ENCODE measurements around the gene PKNOX1. TPM values are rescaled to one million over a fixed set of nuclear protein-coding genes. Genes with fewer than 3 reads are reported as not detected.
"Not testable (repeated sequence)": the region's sequence is repeated elsewhere in the genome, so short reads cannot be mapped to it uniquely, and the experiment has no call there.

Gene PKNOX1
- total RNA-seq, 2 donors from 2014 or later = 22.5 to 22.7 TPM

- no peak for DNase-seq (ENCODE audit: low spot score)
- intact Hi-C loops (cut with DNase I) = no loop called here
These were observed 30.6 kb downstream of the PKNOX1 start for GRCh38 chr21:43004926-43005325.

GRCh38 chr21:43005635-43006034, 31.3 kb downstream of the PKNOX1 start:
- DNase-seq (ENCODE audit: low spot score) = no peak
- intact Hi-C loops (cut with DNase I) = no loop called here

- intact Hi-C loops (cut with DNase I); DNase-seq (ENCODE audit: low spot score): not testable (repeated sequence)
These were observed 31.9 kb downstream of the PKNOX1 start for GRCh38 chr21:43006051-43006873.

GRCh38 chr21:43006874-43007208, 32.5 kb downstream of the PKNOX1 start:
- intact Hi-C loops (cut with DNase I) = no loop called here
- no peak for DNase-seq (ENCODE audit: low spot score)

- peak; percentile 70 for DNase-seq (ENCODE audit: low spot score)
- intact Hi-C loops (cut with DNase I) = no loop called here
These were observed 38.2 kb downstream of the PKNOX1 start for GRCh38 chr21:43012596-43012995.

- DNase-seq (ENCODE audit: low spot score) = peak; percentile 60
- intact Hi-C loops (cut with DNase I) = no loop called here
These were observed 41.7 kb downstream of the PKNOX1 start for GRCh38 chr21:43015906-43016540.

- DNase-seq (ENCODE audit: low spot score) = peak; percentile 60
- intact Hi-C loops (cut with DNase I) = no loop called here
These were observed 42.4 kb downstream of the PKNOX1 start for GRCh38 chr21:43016728-43017127.

- intact Hi-C loops (cut with DNase I) = no loop called here
- DNase-seq (ENCODE audit: low spot score) = peak; percentile 46
These were observed 44.2 kb downstream of the PKNOX1 start for GRCh38 chr21:43018519-43018918.

GRCh38 chr21:43020177-43020576, 45.8 kb downstream of the PKNOX1 start:
- peak; percentile 38 for DNase-seq (ENCODE audit: low spot score)
- intact Hi-C loops (cut with DNase I) = no loop called here

- intact Hi-C loops (cut with DNase I) = no loop called here
- DNase-seq (ENCODE audit: low spot score) = peak; percentile 37
These were observed 46.4 kb downstream of the PKNOX1 start for GRCh38 chr21:43020771-43021170.

GRCh38 chr21:43021191-43021590, 46.8 kb downstream of the PKNOX1 start:
- peak; percentile 49 for DNase-seq (ENCODE audit: low spot score)
- intact Hi-C loops (cut with DNase I) = no loop called here

- intact Hi-C loops (cut with DNase I) = no loop called here
These were observed 47.6 kb downstream of the PKNOX1 start for GRCh38 chr21:43021756-43022600.

GRCh38 chr21:43023175-43023574, 48.8 kb downstream of the PKNOX1 start:
- intact Hi-C loops (cut with DNase I) = no loop called here
- DNase-seq (ENCODE audit: low spot score) = no peak

More at GRCh38 chr21:43021756-43022600, 47.6 kb downstream of the PKNOX1 start:
- peak; percentile 73 for DNase-seq (ENCODE audit: low spot score)

- peak; percentile 30 for DNase-seq (ENCODE audit: low spot score)
- intact Hi-C loops (cut with DNase I) = no loop called here
These were observed 50.2 kb downstream of the PKNOX1 start for GRCh38 chr21:43024439-43025136.

GRCh38 chr21:43025636-43026180, 51.3 kb downstream of the PKNOX1 start:
- intact Hi-C loops (cut with DNase I) = no loop called here
- peak; percentile 11 for DNase-seq (ENCODE audit: low spot score)

- DNase-seq (ENCODE audit: low spot score) = no peak
- intact Hi-C loops (cut with DNase I) = no loop called here
These were observed 53.7 kb downstream of the PKNOX1 start for GRCh38 chr21:43027846-43028731.

- intact Hi-C loops (cut with DNase I) = no loop called here
- no peak for DNase-seq (ENCODE audit: low spot score)
These were observed 55.4 kb downstream of the PKNOX1 start for GRCh38 chr21:43029785-43030184.

- intact Hi-C loops (cut with DNase I) = no loop called here
- DNase-seq (ENCODE audit: low spot score) = no peak
These were observed 56.8 kb downstream of the PKNOX1 start for GRCh38 chr21:43031121-43031619.
